Measurements from ENCODE around the gene FHIT. TPM values are rescaled to one million over a fixed set of nuclear protein-coding genes. Genes with fewer than 3 reads are reported as not detected.

Gene FHIT
- total and polyA plus RNA-seq, 4 donors: 2.1 to 14.7 (median 6.6) TPM

DNA sequence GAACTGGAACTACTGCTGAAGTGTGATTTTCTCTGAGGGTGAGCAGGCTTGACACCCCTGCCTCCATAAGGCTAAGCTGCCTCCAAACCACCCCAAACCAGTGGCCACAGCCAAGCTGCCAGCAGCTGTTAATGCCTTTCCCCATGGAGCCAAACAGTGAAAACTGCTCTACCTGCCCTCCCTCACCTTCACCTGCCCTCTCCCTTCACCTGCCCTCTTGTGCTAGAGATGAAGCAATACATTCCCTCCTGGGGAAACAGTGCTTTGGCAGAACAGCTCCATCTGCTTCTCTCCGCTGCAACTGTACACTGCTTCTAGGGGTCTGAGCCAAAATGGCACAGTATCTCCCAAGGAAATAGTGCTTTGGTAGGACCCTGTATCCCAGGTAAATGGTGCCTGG lies 374.1 kb downstream of the FHIT start:
- Histone ChIP-seq H3K4me3 (ENCODE audit: low read depth in 1 of 3, low read length in 3 of 3) (no peak overlapping the region), H3K9ac (ENCODE audit: low read depth in 1 of 2, low read length in 2 of 2) (no peak overlapping the region), H3K27me3 (ENCODE audit: control insufficient read depth in 4 of 4, insufficient read depth in 4 of 4, low read length in 3 of 4) (no peaks in the 10 kb centered on the region), H3K4me1 (ENCODE audit: control insufficient read depth in 4 of 4, insufficient read depth in 4 of 4, low read length in 3 of 4) (no peaks in the 10 kb centered on the region), H3K9me3 (ENCODE audit: control insufficient read depth in 4 of 4, low read length in 3 of 4) (no peaks in the 10 kb centered on the region), H3K27ac (ENCODE audit: low read depth in 1 of 2, low read length in 2 of 2) (no peak overlapping the region), H3K36me3 (ENCODE audit: control insufficient read depth in 4 of 4, insufficient read depth in 3 of 4, low read depth in 1 of 4, low read length in 3 of 4) (no peaks in the 10 kb centered on the region)
- 90% methylated on average over 1 of the region's 1 CpG for WGBS
- TF ChIP-seq RAD21 (IDR thresholded peaks at IDR 0.05): no peak
- TF ChIP-seq, protein P1, sequence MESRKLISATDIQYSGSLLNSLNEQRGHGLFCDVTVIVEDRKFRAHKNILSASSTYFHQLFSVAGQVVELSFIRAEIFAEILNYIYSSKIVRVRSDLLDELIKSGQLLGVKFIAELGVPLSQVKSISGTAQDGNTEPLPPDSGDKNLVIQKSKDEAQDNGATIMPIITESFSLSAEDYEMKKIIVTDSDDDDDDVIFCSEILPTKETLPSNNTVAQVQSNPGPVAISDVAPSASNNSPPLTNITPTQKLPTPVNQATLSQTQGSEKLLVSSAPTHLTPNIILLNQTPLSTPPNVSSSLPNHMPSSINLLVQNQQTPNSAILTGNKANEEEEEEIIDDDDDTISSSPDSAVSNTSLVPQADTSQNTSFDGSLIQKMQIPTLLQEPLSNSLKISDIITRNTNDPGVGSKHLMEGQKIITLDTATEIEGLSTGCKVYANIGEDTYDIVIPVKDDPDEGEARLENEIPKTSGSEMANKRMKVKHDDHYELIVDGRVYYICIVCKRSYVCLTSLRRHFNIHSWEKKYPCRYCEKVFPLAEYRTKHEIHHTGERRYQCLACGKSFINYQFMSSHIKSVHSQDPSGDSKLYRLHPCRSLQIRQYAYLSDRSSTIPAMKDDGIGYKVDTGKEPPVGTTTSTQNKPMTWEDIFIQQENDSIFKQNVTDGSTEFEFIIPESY (IDR thresholded peaks at IDR 0.05): no peak
- no peak for TF ChIP-seq JUND (IDR thresholded peaks at IDR 0.05)
- TF ChIP-seq FOXA2 (IDR thresholded peaks at IDR 0.05): no peak
- no peak for TF ChIP-seq YY1 (IDR thresholded peaks at IDR 0.05)
- no peak for TF ChIP-seq FOXA1 (IDR thresholded peaks at IDR 0.05)
- no peak for TF ChIP-seq NR2F2 (IDR thresholded peaks at IDR 0.05)
- TF ChIP-seq, protein P2, sequence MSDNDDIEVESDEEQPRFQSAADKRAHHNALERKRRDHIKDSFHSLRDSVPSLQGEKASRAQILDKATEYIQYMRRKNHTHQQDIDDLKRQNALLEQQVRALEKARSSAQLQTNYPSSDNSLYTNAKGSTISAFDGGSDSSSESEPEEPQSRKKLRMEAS (IDR thresholded peaks at IDR 0.05): no peak
- TF ChIP-seq, protein P3, sequence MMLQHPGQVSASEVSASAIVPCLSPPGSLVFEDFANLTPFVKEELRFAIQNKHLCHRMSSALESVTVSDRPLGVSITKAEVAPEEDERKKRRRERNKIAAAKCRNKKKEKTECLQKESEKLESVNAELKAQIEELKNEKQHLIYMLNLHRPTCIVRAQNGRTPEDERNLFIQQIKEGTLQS (IDR thresholded peaks at IDR 0.05): no peak
- no peak for TF ChIP-seq HNF4A (conservative IDR thresholded peaks at IDR 0.05)
- TF ChIP-seq, protein P4, sequence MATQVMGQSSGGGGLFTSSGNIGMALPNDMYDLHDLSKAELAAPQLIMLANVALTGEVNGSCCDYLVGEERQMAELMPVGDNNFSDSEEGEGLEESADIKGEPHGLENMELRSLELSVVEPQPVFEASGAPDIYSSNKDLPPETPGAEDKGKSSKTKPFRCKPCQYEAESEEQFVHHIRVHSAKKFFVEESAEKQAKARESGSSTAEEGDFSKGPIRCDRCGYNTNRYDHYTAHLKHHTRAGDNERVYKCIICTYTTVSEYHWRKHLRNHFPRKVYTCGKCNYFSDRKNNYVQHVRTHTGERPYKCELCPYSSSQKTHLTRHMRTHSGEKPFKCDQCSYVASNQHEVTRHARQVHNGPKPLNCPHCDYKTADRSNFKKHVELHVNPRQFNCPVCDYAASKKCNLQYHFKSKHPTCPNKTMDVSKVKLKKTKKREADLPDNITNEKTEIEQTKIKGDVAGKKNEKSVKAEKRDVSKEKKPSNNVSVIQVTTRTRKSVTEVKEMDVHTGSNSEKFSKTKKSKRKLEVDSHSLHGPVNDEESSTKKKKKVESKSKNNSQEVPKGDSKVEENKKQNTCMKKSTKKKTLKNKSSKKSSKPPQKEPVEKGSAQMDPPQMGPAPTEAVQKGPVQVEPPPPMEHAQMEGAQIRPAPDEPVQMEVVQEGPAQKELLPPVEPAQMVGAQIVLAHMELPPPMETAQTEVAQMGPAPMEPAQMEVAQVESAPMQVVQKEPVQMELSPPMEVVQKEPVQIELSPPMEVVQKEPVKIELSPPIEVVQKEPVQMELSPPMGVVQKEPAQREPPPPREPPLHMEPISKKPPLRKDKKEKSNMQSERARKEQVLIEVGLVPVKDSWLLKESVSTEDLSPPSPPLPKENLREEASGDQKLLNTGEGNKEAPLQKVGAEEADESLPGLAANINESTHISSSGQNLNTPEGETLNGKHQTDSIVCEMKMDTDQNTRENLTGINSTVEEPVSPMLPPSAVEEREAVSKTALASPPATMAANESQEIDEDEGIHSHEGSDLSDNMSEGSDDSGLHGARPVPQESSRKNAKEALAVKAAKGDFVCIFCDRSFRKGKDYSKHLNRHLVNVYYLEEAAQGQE (IDR thresholded peaks at IDR 0.05): no peak
- TF ChIP-seq RXRA (IDR thresholded peaks at IDR 0.05): no peak
- TF ChIP-seq, protein P5, sequence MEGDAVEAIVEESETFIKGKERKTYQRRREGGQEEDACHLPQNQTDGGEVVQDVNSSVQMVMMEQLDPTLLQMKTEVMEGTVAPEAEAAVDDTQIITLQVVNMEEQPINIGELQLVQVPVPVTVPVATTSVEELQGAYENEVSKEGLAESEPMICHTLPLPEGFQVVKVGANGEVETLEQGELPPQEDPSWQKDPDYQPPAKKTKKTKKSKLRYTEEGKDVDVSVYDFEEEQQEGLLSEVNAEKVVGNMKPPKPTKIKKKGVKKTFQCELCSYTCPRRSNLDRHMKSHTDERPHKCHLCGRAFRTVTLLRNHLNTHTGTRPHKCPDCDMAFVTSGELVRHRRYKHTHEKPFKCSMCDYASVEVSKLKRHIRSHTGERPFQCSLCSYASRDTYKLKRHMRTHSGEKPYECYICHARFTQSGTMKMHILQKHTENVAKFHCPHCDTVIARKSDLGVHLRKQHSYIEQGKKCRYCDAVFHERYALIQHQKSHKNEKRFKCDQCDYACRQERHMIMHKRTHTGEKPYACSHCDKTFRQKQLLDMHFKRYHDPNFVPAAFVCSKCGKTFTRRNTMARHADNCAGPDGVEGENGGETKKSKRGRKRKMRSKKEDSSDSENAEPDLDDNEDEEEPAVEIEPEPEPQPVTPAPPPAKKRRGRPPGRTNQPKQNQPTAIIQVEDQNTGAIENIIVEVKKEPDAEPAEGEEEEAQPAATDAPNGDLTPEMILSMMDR (IDR thresholded peaks at IDR 0.05; ENCODE audit: low read depth, low read length, missing input control): no peak
- no peak for TF ChIP-seq GABPA (IDR thresholded peaks at IDR 0.05 in 1 of 2, conservative IDR thresholded peaks at IDR 0.05 in 1 of 2)
- no peak for TF ChIP-seq EGR1 (IDR thresholded peaks at IDR 0.05; ENCODE audit: low read depth in 2 of 2)
- no peak for DNase-seq (ENCODE audit: low spot score)

DNA sequence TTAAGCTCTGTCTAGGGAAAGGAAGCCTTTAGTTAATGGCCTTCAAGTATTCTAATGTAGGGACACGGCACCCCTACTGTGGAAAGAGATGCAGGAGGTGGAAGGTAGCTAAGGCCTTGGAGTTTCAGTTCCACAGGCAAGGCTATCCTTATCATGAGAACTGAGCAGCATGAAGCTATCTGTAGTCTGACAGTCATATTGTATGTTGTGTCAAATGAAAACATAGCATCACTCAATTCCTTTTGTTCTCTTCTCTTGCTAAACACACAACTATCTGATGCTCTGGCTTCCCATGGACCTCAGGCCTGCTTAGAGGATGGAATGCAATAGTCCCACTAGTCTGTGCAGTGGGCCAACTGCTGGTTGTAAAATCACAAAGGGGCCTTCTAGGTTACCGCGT lies 380.9 kb downstream of the FHIT start:
- no peak for TF ChIP-seq GABPA (IDR thresholded peaks at IDR 0.05 in 1 of 2, conservative IDR thresholded peaks at IDR 0.05 in 1 of 2)
- TF ChIP-seq JUND (IDR thresholded peaks at IDR 0.05): no peak
- TF ChIP-seq FOXA2 (IDR thresholded peaks at IDR 0.05): no peak
- TF ChIP-seq, protein P5 (IDR thresholded peaks at IDR 0.05; ENCODE audit: low read depth, low read length, missing input control): no peak
- TF ChIP-seq RAD21 (IDR thresholded peaks at IDR 0.05): no peak
- TF ChIP-seq, protein P2 (IDR thresholded peaks at IDR 0.05): no peak
- TF ChIP-seq, protein P3 (IDR thresholded peaks at IDR 0.05): no peak
- H3K9ac ChIP-seq (ENCODE audit: low read depth in 1 of 2, low read length in 2 of 2): no peak overlapping the region
- no peak overlapping the region for H3K27ac ChIP-seq (ENCODE audit: low read depth in 1 of 2, low read length in 2 of 2)
- no peaks in the 10 kb centered on the region for H3K36me3 ChIP-seq (ENCODE audit: control insufficient read depth in 4 of 4, insufficient read depth in 3 of 4, low read depth in 1 of 4, low read length in 3 of 4)
- H3K27me3 ChIP-seq (ENCODE audit: control insufficient read depth in 4 of 4, insufficient read depth in 4 of 4, low read length in 3 of 4): no peaks in the 10 kb centered on the region
- WGBS: 98% methylated on average over 3 of the region's 3 CpGs
- no peaks in the 10 kb centered on the region for H3K4me1 ChIP-seq (ENCODE audit: control insufficient read depth in 4 of 4, insufficient read depth in 4 of 4, low read length in 3 of 4)
- H3K4me3 ChIP-seq (ENCODE audit: low read depth in 1 of 3, low read length in 3 of 3): no peak overlapping the region
- peaks cover 0 to 3% (median 0%) of the 10 kb centered on the region in 4 donors for H3K9me3 ChIP-seq (ENCODE audit: control insufficient read depth in 4 of 4, low read length in 3 of 4)
- no peak for DNase-seq (ENCODE audit: low spot score)

Data from liver (tissue), 9 donors.